OCI-LY3 (cell line): ENCODE measurements around the gene BRD4.

Experiments used
- H2AFZ ChIP-seq: fragments of 200-600, 300-600 bp; shearing (Covaris generic); 2 replicates; pipeline ENCODE4 v1.6.0; 2014; ENCODE audit warnings: antibody characterized with exemption, low read depth, low read length
- H3K27ac ChIP-seq: fragments of 200-600, 300-600 bp; sonication (generic); 2 replicates; pipeline ENCODE4 v1.5.1; 2014; ENCODE audit warnings: mild to moderate bottlenecking, low read length, moderate library complexity, mixed read lengths
- H3K27me3 ChIP-seq: fragments of 200-600, 300-600 bp; sonication (generic); 2 replicates; pipeline ENCODE4 v1.6.1; 2014; ENCODE audit warnings: low read depth, low read length, mixed read lengths
- H3K36me3 ChIP-seq: fragments of 200-600, 300-600 bp; sonication (generic); replicated peaks from 2 replicates; pipeline ENCODE3; 2014; ENCODE audit warnings: low read depth, low read length, mixed read lengths
- H3K4me1 ChIP-seq: fragments of 300-600, 200-600 bp; sonication (generic); 2 replicates; pipeline ENCODE4 v1.6.1; 2014; ENCODE audit warnings: low read length, mixed read lengths
- H3K4me2 ChIP-seq: fragments of 200-600, 300-600 bp; sonication (generic); 2 replicates; pipeline ENCODE4 v1.6.1; 2014; ENCODE audit warnings: low read length, mixed read lengths
- H3K4me3 ChIP-seq: fragments of 300-600, 200-600 bp; sonication (generic); 2 replicates; pipeline ENCODE4 v1.5.1; 2014; ENCODE audit warnings: antibody characterized with exemption, mild to moderate bottlenecking, low read length, moderate library complexity
- H3K79me2 ChIP-seq: fragments of 300-600, 200-600 bp; shearing (Covaris generic); 2 replicates; pipeline ENCODE4 v1.6.1; 2014; ENCODE audit warnings: mild to moderate bottlenecking, low read length, mixed read lengths
- H3K9ac ChIP-seq: fragments of 300-600, 200-600 bp; shearing (Covaris generic); 2 replicates; pipeline ENCODE4 v1.6.0; 2014; ENCODE audit warnings: mild to moderate bottlenecking, low read length, moderate library complexity
- H3K9me3 ChIP-seq: fragments of 200-600, 300-600 bp; shearing (Covaris generic); 2 replicates; pipeline ENCODE4 v1.6.1; 2014; ENCODE audit warnings: low read length, mixed read lengths; ENCODE audit not compliant: insufficient read depth
- H4K20me1 ChIP-seq: fragments of 200-600, 300-600 bp; sonication (generic); 2 replicates; pipeline ENCODE4 v1.6.1; 2016; ENCODE audit warnings: low read length, mixed read lengths; ENCODE audit not compliant: insufficient read depth
- EZH2phosphoT487 ChIP-seq: fragments of 200-600 bp; shearing (Covaris generic); IDR thresholded peaks from 2 replicates; pipeline ENCODE4 v1.6.1; 2018; ENCODE audit warnings: antibody characterized with exemption, mixed run types, low read depth
- TF ChIP-seq, protein P1 (sequence below): fragments of 200-600, 300-600 bp; sonication (generic); IDR thresholded peaks from 2 replicates; pipeline ENCODE4 v1.5.1; 2014; ENCODE audit warnings: antibody characterized with exemption, low read length, low read depth

Gene BRD4

GRCh38 chr19:15291089-15291488, 41.2 kb downstream of the BRD4 start:
- Histone ChIP-seq H3K9me3 (no peaks in the 10 kb centered on the region), H4K20me1 (peaks cover 87% of the 10 kb centered on the region), H3K4me2 (no peak overlapping the region), H3K79me2 (peaks cover 99% of the 10 kb centered on the region), H3K36me3 (peaks cover 13% of the 10 kb centered on the region), H2AFZ (no peak overlapping the region), H3K27me3 (no peaks in the 10 kb centered on the region), H3K27ac (no peak overlapping the region), H3K4me1 (peaks cover 62% of the 10 kb centered on the region), H3K4me3 (no peak overlapping the region), H3K9ac (no peak overlapping the region)
- TF ChIP-seq, protein P1, sequence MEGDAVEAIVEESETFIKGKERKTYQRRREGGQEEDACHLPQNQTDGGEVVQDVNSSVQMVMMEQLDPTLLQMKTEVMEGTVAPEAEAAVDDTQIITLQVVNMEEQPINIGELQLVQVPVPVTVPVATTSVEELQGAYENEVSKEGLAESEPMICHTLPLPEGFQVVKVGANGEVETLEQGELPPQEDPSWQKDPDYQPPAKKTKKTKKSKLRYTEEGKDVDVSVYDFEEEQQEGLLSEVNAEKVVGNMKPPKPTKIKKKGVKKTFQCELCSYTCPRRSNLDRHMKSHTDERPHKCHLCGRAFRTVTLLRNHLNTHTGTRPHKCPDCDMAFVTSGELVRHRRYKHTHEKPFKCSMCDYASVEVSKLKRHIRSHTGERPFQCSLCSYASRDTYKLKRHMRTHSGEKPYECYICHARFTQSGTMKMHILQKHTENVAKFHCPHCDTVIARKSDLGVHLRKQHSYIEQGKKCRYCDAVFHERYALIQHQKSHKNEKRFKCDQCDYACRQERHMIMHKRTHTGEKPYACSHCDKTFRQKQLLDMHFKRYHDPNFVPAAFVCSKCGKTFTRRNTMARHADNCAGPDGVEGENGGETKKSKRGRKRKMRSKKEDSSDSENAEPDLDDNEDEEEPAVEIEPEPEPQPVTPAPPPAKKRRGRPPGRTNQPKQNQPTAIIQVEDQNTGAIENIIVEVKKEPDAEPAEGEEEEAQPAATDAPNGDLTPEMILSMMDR = no peak
- TF ChIP-seq EZH2phosphoT487 = no peak

- no peak overlapping the region for H3K4me2 ChIP-seq
- peaks cover 87% of the 10 kb centered on the region for H4K20me1 ChIP-seq
- no peak for TF ChIP-seq EZH2phosphoT487
- TF ChIP-seq, protein P1 = no peak
- H3K9me3 ChIP-seq = no peaks in the 10 kb centered on the region
- H3K4me1 ChIP-seq = peaks cover 71% of the 10 kb centered on the region
- no peak overlapping the region for H3K4me3 ChIP-seq
- peaks cover 99% of the 10 kb centered on the region for H3K79me2 ChIP-seq
- H3K27me3 ChIP-seq = no peaks in the 10 kb centered on the region
- no peak overlapping the region for H3K9ac ChIP-seq
- H2AFZ ChIP-seq = no peak overlapping the region
- H3K36me3 ChIP-seq = peaks cover 10% of the 10 kb centered on the region
- H3K27ac ChIP-seq = no peak overlapping the region
Observed at GRCh38 chr19:15290166-15290565, 42.2 kb downstream of the BRD4 start.

- Histone ChIP-seq H3K4me2 (no peak overlapping the region), H3K9ac (no peak overlapping the region), H3K27me3 (no peaks in the 10 kb centered on the region), H3K9me3 (no peaks in the 10 kb centered on the region), H2AFZ (no peak overlapping the region), H3K27ac (no peak overlapping the region), H3K4me3 (no peak overlapping the region), H3K4me1 (peaks cover 76% of the 10 kb centered on the region), H3K79me2 (peaks cover 99% of the 10 kb centered on the region), H4K20me1 (peaks cover 87% of the 10 kb centered on the region), H3K36me3 (peaks cover 10% of the 10 kb centered on the region)
- TF ChIP-seq, protein P1 = no peak
- TF ChIP-seq EZH2phosphoT487 = no peak
Observed at GRCh38 chr19:15289673-15290072, 42.7 kb downstream of the BRD4 start.

- Histone ChIP-seq H3K36me3 (peaks cover 7% of the 10 kb centered on the region), H3K4me1 (peaks cover 84% of the 10 kb centered on the region), H3K27me3 (no peaks in the 10 kb centered on the region), H4K20me1 (peaks cover 87% of the 10 kb centered on the region), H3K9ac (no peak overlapping the region; the same call in 1 of the 2 replicates), H3K27ac (peak overlapping the region; percentile 43), H2AFZ (no peak overlapping the region), H3K4me2 (peak overlapping the region; percentile 62), H3K79me2 (peaks cover 99% of the 10 kb centered on the region), H3K9me3 (no peaks in the 10 kb centered on the region), H3K4me3 (peak overlapping the region; percentile 33; the same call in 1 of the 2 replicates)
- TF ChIP-seq, protein P1 = no peak
- TF ChIP-seq EZH2phosphoT487 = no peak
Observed at GRCh38 chr19:15288146-15288963, 44.0 kb downstream of the BRD4 start.
